Astrocyte (in vitro differentiated cells and primary cell): ENCODE measurements around the gene MADD.

Experiments used
- EZH2 ChIP-seq: IDR thresholded peaks from 2 replicates; pipeline ENCODE4 v1.6.1; 2012; ENCODE audit warnings: mild to moderate bottlenecking, low read length, inconsistent platforms; ENCODE audit not compliant: insufficient read depth
- TF ChIP-seq, protein P1 (sequence below): IDR thresholded peaks from 2 replicates; pipeline ENCODE4 v1.5.1; 2011; ENCODE audit warnings: low read depth, mild to moderate bottlenecking, inconsistent platforms, low read length, moderate library complexity; ENCODE audit not compliant: insufficient read depth

DNA sequence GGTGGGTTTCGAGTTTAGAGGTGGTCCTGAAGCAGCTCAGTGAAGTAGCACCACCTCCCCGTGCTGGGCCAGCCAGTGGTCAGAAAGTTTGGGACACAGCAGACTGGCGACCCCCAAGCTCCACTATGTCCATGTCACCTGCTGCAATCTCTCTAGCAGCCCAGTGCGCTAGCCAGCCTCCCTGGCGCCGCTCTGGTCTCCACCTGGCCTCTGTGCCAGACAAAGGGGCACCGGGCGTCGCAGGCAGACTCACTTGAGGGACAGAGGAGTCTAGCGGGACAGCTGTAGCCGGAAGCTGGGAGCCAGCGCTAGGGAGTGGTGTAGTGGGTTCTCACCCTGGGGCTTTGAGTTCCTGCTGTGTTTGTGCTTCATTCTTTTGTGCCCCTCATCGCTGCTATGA, 57.1 kb downstream of the MADD start:
- TF ChIP-seq, protein P1, sequence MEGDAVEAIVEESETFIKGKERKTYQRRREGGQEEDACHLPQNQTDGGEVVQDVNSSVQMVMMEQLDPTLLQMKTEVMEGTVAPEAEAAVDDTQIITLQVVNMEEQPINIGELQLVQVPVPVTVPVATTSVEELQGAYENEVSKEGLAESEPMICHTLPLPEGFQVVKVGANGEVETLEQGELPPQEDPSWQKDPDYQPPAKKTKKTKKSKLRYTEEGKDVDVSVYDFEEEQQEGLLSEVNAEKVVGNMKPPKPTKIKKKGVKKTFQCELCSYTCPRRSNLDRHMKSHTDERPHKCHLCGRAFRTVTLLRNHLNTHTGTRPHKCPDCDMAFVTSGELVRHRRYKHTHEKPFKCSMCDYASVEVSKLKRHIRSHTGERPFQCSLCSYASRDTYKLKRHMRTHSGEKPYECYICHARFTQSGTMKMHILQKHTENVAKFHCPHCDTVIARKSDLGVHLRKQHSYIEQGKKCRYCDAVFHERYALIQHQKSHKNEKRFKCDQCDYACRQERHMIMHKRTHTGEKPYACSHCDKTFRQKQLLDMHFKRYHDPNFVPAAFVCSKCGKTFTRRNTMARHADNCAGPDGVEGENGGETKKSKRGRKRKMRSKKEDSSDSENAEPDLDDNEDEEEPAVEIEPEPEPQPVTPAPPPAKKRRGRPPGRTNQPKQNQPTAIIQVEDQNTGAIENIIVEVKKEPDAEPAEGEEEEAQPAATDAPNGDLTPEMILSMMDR, result no peak
- TF ChIP-seq EZH2, result no peak
